GM15510 (cell line): ENCODE measurements around the gene EVI5L.

Experiments used
- POLR2A ChIP-seq: IDR thresholded peaks from 3 replicates; pipeline ENCODE4 v1.6.1; 2011; ENCODE audit warnings: borderline replicate concordance; ENCODE audit not compliant: insufficient read length; ENCODE audit errors: extremely low read depth

The EVI5L gene

GRCh38 chr19:7861619-7862412, 31.8 kb downstream of the EVI5L start:
- no peak for TF ChIP-seq POLR2A

GRCh38 chr19:7862413-7862951, 32.5 kb downstream of the EVI5L start:
- TF ChIP-seq POLR2A: no peak

- no peak for TF ChIP-seq POLR2A
These were observed 33.3 kb downstream of the EVI5L start for GRCh38 chr19:7863157-7863970.

- no peak for TF ChIP-seq POLR2A
These were observed 34.1 kb downstream of the EVI5L start for GRCh38 chr19:7863971-7864689.

- TF ChIP-seq POLR2A: no peak
These were observed 34.7 kb downstream of the EVI5L start for GRCh38 chr19:7864690-7865074.

- TF ChIP-seq POLR2A: no peak
These were observed 35.4 kb downstream of the EVI5L start for GRCh38 chr19:7865262-7865911.

GRCh38 chr19:7866399-7867091, 36.5 kb downstream of the EVI5L start:
- no peak for TF ChIP-seq POLR2A

- no peak for TF ChIP-seq POLR2A
These were observed 37.2 kb downstream of the EVI5L start for GRCh38 chr19:7867092-7867844.

GRCh38 chr19:7868326-7868670, 38.3 kb downstream of the EVI5L start:
- no peak for TF ChIP-seq POLR2A

- no peak for TF ChIP-seq POLR2A
These were observed 38.8 kb downstream of the EVI5L start for GRCh38 chr19:7868671-7869452.

- no peak for TF ChIP-seq POLR2A
These were observed 39.5 kb downstream of the EVI5L start for GRCh38 chr19:7869453-7869909.

GRCh38 chr19:7869910-7870511, 40.0 kb downstream of the EVI5L start:
- TF ChIP-seq POLR2A: no peak
